Raji (cell line): ENCODE results near the gene OAT.

Experiments
- POLR2A ChIP-seq: IDR thresholded peaks from 2 replicates; pipeline ENCODE4 v1.6.1; 2011; ENCODE audit warnings: low read depth, low read length, control low read depth; ENCODE audit not compliant: insufficient read depth

The OAT gene

DNA sequence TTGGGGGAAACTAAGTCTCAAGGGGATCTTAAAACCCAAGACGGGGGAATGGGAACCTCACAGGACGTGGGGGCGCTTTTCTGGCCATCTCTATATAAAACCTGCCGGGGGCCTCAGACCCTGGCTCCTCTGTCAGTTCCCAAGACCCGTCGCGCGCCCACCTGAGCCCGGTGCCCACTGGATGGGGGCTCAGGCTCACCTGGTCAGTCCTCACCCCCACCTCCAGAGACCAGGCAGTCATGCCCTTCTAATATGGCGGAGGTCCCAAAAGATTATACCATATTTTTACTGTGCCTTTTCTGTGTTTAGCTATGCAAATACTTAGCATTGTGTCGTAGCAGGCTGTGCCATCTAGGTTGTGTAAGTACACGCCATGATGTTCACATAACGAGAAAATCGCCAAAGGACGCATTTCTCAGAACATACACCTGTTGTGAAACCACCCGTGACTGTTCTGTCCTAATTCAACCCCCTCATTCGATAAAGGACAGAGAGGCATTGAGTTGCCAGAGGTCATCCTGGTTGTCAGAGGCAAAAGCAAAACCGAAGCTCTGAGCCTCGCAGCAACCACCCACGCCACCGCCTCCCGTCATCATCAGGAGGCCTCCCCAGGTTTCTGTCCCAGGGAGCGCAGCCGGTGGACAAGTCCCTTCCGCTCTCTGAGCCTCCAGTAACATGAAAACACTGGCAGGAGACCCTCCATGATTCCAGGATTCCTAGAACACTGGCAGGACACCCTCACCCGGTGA is 28.9 kb downstream of the OAT start:
- TF ChIP-seq POLR2A, result no peak

DNA sequence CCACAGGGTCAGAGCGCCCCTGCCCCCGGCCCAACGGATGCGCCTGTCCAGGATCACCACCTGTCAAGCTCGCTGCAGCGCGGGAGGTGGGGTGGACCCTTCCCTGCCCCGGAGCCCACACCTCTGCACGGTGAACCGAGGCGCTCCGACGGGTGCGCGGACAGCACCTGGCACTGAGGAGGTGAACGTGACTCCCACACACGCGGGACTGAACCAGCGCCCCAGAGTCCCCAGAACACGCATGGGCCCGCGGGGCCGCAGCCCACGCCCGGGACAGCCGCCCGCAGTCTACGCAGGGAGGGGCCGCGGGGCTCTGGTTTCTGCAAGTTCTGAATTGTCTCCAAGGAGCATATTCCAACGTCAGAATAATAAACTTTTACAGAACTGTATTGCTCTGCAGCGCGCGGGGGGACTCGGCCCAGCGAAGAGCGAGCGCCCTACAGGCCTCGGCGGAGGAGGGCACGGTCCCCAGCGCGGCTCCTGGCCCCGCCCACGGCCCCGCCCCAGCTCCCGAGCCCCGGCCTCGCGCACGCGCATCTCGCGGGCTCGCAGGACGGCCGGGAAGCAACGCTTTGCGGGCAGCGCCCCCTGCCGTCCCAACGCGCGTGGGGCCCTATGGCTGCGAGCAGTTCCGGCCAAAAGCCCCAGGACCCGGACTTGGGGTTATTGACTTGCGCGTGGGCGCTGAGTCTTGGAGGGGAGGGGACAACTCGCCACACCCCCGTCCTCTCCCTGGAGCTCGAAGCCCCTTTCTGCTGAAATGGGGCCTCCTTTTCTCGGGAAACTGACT is 29.7 kb downstream of the OAT start:
- no peak for TF ChIP-seq POLR2A

DNA sequence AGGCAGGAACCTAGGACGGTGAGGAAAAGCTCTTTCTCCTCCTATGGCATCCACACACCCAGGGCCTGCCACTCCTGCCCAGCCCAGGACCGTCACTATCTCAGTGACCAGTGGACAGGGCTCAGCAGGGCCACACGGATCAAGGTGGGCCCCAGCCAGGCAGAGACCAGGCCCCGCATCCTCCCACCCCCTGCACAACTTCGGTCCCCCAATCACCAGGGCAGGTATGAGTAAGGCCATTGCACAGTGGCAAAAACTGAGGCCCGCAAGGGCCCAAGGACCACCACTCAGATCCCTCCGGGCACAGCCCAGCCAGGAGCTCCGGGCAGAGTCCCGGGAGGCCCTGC is 30.3 kb downstream of the OAT start:
- no peak for TF ChIP-seq POLR2A

DNA sequence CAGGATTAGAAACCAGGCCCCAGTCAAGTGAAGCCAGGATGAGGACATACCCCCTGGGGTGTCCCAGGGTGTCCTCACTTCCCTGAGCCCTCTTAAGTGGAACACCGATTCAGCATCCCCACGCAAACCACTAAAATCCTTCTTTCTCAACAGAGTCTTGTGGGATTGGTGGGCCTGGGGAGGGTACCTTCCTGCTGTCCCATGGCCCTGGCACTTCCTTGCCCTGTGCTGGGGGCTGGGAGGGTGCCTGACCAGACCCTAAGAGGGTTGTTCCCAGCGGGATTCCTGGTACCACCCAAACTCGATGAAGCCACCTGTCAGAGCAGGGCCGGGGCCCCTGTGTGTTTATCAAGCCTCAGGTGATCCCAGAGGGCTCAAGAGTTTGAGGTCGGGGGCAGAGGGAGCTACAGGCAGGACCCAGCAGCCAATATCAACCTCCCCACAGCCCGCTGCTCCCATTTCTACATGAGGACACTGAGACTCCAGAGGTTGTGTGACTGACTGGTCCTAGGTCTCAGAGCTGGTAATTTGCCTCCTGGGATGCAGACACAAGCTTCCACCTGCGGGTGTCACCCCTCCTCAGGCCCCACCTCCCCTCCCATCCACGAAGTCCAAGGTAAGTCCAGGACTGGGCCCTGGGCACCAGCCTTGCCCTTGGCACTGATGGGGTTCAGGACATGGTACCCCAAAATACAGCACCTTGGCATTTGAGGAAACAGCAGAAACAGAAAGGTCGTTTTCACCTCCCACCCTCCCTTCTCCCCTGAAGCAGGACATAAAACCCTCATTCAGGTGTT is 31.4 kb downstream of the OAT start:
- TF ChIP-seq POLR2A, result no peak

DNA sequence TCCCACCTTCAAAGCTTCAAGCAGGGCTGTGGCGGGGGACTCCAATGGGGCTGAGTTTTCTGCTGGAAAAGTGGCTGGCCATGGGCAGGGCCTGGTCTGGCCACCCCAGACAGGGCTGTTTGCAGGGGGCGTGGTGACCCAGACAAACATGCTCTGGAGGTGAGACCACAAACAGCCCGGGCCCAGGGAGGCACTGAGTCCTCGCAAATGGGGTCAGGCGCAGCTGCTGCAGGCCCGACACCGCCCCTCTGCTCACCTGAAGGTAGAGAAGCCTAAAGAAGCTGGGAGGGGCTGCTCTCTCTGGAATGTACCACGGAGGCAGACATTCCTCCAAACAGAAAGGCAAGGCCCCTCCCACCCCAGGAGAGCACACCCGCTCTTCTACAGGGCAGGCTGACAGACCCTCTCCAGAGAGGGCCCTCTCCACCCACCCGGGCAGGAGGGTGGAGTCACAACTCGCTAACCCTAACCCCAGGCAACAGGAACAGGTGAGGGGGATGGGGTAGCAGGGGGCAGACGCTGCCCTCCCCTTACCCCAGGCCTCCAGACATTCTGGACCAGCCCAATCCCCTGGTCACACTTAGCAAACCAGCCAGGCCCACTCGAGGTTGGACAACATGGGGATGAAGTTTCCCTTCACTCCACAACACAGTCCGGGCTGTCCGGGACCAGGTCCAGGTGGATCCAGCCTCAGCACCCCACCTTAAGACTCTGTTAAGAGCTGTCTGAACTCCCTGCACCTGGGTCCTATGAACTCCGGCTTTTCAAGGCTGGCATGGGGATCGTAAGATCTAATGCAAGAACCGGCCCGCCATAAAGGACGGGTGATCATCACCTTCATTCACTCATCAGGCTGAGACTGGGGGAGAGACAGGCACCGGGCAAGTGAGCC is 32.3 kb downstream of the OAT start:
- TF ChIP-seq POLR2A, result no peak

DNA sequence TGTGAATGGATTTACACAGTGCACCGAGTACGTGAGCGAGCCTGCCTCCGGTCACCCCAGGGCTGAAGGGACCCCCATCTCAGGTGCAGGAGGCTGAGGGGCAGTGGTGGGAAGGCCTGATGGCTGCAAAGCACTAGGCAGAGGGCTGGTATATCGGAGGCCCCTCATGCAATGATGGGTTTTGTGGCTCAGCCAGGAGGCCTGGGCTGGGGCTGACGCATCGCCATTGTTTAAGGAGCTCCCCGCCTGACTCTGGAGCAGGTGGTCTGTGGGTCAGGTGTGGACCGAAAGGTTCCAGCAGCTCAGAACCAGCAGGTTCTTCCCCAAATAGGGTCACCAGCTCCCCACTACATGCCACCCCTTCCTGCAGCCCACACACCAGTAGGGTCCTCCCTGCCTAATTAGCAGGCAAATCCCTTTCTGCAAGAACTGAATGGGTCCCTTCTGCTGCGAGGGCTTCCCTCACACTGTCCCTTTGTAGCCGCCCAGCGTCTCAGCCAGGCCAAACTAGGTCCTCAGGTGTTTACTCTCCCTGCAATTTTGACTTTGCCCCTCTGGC is 33.0 kb downstream of the OAT start:
- no peak for TF ChIP-seq POLR2A

DNA sequence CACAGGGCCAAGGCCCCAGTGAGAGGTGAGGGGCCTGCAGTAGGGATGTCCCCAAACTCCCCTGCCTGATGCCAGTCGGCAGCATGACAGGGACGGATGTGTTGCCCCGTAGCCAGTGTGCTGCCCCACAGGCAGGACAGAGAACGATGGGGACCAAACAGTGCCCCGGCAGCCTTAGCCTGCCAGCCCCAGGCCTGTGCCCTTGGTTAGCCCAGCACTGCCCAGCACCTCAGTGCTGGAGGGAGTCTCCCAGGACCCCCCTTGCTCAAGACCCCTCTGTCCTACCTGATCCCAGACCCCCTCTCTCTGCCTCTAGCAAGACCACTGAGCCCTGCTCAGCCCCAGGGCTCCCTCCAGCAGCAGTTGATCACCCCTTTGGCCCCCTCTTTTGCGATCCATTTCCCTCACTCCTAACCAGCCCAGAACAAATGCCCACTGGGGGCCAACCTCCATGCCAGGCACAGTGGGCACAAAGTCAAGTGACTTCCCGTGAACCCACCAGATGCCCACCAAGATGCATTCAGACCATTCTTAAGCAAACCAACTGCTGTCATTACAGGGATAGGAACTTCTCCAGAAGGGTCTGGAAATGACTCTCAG is 34.0 kb downstream of the OAT start:
- TF ChIP-seq POLR2A, result no peak

DNA sequence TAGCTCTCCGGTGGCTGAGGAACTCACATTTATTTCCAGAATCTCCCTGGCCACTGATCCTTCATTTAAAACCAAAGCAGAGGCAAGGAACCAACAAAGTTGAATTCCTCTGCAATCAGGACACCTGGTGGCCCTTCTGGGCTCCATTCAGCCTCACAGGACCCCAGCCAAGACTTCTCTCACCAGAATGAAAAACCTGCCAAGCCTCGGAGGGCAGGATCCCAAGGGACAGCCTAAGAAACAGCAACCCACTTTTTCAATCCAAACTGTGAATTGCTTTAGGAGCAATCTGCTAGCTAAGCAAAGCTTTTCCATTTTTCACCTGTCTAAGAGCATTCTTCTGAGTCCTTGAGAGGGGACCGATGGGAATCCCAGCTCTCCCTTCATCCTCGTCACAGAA is 34.6 kb downstream of the OAT start:
- no peak for TF ChIP-seq POLR2A

DNA sequence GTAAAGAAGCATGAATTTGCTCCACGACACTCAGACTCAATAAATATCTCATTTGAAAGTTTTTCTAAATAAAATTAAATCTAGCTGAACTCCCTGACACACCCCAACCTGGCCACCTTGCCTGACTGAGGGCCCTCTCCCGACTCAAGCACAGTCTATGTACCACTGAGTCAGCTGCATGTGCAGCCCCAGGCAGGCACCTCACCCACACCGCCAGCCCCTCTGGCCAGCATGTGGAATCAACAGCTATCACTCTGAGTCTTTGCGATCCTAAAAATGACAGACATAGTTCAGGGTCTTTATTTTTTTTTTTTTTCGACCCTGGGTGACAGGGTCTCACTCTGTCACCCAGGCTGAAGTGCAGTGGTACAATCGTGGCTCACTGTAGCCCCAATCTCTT is 35.2 kb downstream of the OAT start:
- no peak for TF ChIP-seq POLR2A

DNA sequence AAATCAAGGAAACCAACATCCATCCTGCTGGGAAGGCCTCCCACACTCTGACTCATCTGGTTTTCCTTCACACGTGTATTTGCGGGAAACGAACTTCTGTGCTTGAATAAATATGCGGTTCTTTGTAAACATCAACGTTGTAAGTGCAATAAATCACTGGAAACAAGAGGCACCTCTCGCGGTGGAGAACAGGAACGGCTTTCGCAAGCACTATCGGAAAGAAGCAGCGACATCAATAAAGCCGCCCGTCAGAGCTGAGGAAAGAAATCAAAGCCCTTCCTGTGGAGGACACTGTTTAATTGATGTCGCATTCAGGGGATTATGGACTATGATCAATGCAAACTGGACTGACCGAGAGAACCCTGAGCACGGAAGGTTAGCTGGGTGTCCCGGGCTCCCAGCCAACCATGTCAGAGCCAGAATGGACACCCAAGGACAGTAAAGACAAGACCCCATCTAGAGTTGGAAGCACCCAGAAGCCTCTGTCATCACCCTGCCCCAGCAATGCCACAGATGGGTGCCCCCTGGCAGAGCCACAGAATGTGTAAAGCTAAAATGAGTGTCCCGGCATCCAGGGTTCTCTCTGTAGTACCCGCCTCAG is 37.6 kb downstream of the OAT start:
- no peak for TF ChIP-seq POLR2A

DNA sequence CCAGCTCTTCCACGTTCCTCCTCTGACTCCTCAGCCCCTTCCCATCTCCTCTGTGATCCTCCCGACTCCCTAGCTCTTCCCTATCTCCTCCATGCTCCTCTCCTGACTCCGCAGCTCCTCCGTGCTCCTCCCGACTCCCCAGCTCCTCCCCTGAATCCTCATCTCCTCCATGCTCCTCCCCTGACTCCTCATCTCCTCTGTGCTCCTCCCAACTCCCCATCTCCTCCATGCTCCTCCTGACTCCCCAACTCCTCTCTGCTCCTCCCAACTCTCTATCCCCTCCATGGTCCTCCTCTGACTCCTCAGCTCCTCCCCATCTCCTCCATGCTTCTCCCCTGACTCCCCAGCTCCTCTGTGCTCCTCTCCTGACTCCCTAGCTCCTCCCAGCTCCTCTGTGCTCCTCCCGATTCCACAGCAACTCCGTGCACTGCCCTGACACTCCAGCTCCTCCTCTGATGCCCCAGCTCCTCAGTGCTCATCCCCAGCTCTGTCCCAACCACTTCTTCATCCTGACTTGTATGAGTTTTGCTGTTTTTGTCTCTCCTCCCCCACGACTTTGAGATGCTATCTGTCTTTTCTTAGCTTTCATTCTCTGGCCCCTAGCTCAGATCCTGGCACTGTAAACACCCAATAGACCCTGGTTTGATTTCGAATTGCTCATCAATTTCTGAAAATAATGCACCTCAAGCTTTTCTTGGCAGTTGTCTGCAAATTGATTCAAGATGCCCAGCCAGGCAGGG is 38.3 kb downstream of the OAT start:
- no peak for TF ChIP-seq POLR2A

DNA sequence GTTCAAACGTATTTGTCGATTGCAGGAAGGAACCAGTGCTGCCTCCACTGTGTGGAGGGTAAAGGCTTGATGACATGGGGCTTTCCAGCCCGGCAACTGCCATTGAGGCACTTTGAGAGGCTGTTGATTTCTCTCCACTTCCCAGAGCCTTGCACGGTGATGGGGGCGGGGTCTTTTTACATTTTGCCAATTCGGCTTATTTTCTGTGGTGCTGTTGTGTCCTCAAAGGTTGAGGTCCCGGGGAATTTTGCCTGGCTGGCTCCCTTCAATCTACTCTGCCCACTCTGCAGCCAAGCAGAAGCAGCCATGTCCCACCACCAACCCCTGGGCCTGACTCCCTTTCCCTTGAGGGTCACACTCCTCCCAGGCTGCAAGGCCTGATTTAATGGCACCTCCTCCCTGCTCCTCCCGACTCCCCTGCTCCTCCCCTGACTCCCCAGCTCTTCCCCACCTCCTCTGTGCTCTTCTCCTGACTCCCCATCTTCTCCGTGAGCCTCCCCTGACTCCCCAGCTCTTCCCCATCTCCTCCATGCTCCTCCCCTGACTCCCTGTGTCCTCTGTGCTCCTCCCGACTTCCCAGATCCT is 39.0 kb downstream of the OAT start:
- no peak for TF ChIP-seq POLR2A
